HFFc6 (cell line): ENCODE data around the gene TMX4. TPM values are rescaled to one million over a fixed set of nuclear protein-coding genes. Genes with fewer than 3 reads are reported as not detected.

Source experiments
- DNase-seq: peaks from one replicate; pipeline ENCODE4 v3.0.0-alpha.2; 2018
- H3K27ac Mint-ChIP-seq: 2 replicates; pipeline ENCODE4 v1.8.0; 2020; ENCODE audit warnings: mild to moderate bottlenecking, mixed read lengths
- H3K27me3 Mint-ChIP-seq: 2 replicates; pipeline ENCODE4 v1.8.0; 2021; ENCODE audit warnings: mild to moderate bottlenecking, moderate library complexity, mixed read lengths; ENCODE audit not compliant: insufficient read depth
- H3K36me3 Mint-ChIP-seq: 2 replicates; pipeline ENCODE4 v1.8.0; 2021; ENCODE audit warnings: low read depth, mixed read lengths
- H3K4me1 Mint-ChIP-seq: 2 replicates; pipeline ENCODE4 v1.8.0; 2020; ENCODE audit warnings: low read depth, mixed read lengths
- H3K4me3 Mint-ChIP-seq: 2 replicates; pipeline ENCODE4 v1.8.0; 2020; ENCODE audit warnings: mild to moderate bottlenecking, moderate library complexity, mixed read lengths
- H3K9me3 Mint-ChIP-seq: 2 replicates; pipeline ENCODE4 v1.8.0; 2020; ENCODE audit warnings: mild to moderate bottlenecking, mixed read lengths
- total RNA-seq, 6 experiments: library from RNA; stranded (reverse); fragmentation: NEBNext Ultra II Directional; extraction: Animal tissue kit (Norgen Biotek cat#: 25700); gene quantifications; 2 replicates in 1 of 6; 3 replicates in 5 of 6; pipeline ENCODE4 v1.2.3, GENCODE V29; 2021
- TF ChIP-seq, protein P1 (sequence below): fragments of 200-600 bp; sonication (generic); IDR thresholded peaks from 2 replicates; pipeline ENCODE4 v1.5.0; 2021; ENCODE audit warnings: antibody characterized with exemption, mild to moderate bottlenecking

The TMX4 gene
- total RNA-seq, 6 experiments from 2014 or later, result 35.8 to 47.8 (median 39.3) TPM

DNA sequence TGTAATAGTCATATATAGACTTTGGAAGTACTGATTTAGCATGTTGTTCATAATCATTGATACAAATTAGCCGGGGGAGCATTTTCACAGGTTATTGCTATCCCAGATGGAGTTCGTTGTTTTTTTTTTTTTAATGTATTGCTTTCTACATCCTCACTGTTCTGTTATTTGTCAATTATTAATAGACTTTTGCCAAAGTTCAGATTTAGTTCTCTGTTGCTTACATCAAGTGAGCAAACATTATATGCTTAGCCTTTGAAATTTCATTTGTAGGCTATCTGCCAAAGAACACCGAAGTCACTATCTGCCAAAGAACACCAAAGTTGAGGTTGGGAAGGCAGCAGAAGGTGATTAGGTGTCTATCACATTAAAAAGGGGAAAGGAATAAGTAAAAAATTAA is 79.2 kb downstream of the TMX4 start, which contains the start of gene HAO1:
Gene HAO1, minus strand, starts transcription at position 118 of the 400 bp plus-strand sequence. Its CDS starts 36 bp downstream, at position 82.
- H3K4me1 Mint-ChIP-seq, result peaks cover 6% of the 10 kb centered on the region
- no peaks in the 10 kb centered on the region for H3K9me3 Mint-ChIP-seq
- H3K36me3 Mint-ChIP-seq, result no peaks in the 10 kb centered on the region
- no peak for DNase-seq
- no peaks in the 10 kb centered on the region for H3K27me3 Mint-ChIP-seq
- no peak within 1 kb of the TSS; the same call in 1 of the 2 replicates for H3K4me3 Mint-ChIP-seq
- H3K27ac Mint-ChIP-seq, result no peak within 1 kb of the TSS
- TF ChIP-seq, protein P1, sequence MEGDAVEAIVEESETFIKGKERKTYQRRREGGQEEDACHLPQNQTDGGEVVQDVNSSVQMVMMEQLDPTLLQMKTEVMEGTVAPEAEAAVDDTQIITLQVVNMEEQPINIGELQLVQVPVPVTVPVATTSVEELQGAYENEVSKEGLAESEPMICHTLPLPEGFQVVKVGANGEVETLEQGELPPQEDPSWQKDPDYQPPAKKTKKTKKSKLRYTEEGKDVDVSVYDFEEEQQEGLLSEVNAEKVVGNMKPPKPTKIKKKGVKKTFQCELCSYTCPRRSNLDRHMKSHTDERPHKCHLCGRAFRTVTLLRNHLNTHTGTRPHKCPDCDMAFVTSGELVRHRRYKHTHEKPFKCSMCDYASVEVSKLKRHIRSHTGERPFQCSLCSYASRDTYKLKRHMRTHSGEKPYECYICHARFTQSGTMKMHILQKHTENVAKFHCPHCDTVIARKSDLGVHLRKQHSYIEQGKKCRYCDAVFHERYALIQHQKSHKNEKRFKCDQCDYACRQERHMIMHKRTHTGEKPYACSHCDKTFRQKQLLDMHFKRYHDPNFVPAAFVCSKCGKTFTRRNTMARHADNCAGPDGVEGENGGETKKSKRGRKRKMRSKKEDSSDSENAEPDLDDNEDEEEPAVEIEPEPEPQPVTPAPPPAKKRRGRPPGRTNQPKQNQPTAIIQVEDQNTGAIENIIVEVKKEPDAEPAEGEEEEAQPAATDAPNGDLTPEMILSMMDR, result no peak

DNA sequence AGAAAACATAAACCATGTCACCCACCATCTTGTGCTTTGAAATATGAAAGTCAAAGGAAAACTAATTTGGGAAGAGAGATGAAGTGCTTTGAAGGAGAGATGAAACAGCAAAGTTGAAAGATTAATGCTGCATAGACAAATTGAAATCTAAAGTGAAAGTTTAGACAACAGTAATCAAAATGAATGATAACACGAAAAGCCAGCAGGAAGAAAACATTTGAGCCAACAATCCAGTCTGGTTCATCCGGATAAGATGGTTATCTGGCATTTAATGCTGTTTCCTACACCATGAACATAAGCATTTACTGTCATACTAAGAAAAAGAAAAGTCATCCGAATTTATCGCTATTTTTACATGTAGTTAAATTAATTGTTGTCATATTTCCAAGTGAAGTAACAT is 79.9 kb downstream of the TMX4 start:
- H3K36me3 Mint-ChIP-seq, result no peaks in the 10 kb centered on the region
- DNase-seq, result no peak
- peaks cover 6% of the 10 kb centered on the region for H3K4me1 Mint-ChIP-seq
- H3K4me3 Mint-ChIP-seq, result no peak overlapping the region; the same call in 1 of the 2 replicates
- no peaks in the 10 kb centered on the region for H3K9me3 Mint-ChIP-seq
- no peak overlapping the region for H3K27ac Mint-ChIP-seq
- no peaks in the 10 kb centered on the region for H3K27me3 Mint-ChIP-seq
- TF ChIP-seq, protein P1, result no peak

DNA sequence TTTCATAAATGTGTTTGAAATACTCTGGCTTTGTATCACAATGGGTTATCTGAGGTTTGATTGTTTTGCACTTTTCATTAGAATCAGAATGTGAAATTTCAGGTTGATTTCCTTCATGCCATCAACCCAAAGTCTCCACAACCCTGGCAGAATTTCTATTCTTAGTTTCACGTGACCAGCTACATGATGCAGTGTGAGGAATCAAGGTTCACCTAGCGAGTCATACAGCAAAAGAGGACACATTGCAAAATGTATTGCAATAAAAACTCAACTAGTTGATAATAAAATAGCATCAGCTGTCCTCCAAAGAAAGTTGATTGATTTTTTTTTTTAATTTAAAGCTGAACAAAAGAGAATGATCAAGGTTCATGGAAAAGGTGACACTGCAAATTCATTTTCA is 81.5 kb downstream of the TMX4 start:
- H3K27me3 Mint-ChIP-seq, result peaks cover 5% of the 10 kb centered on the region
- H3K27ac Mint-ChIP-seq, result no peak overlapping the region
- no peak overlapping the region for H3K4me3 Mint-ChIP-seq
- no peaks in the 10 kb centered on the region for H3K9me3 Mint-ChIP-seq
- TF ChIP-seq, protein P1, result no peak
- DNase-seq, result no peak
- H3K36me3 Mint-ChIP-seq, result no peaks in the 10 kb centered on the region
- H3K4me1 Mint-ChIP-seq, result peaks cover 6% of the 10 kb centered on the region

DNA sequence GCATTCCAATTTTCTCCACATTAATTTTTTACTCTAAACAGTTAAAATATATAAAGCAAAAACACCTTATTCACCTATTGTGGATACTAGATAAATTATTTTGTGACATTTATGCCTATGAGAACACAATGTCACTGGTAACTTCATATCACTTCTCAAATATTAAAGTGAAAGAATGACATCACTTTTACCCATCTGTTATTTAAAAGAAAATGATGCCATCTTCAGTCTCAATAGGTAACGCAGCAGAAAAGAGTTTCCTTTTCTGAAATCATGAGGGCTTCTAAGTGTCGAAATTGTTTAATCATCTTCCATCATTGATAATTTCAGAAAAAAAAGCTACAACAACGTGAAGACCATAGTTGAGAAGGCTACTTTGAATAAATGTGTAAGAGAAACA is 82.2 kb downstream of the TMX4 start:
- no peak for DNase-seq
- no peak overlapping the region for H3K4me3 Mint-ChIP-seq

DNA sequence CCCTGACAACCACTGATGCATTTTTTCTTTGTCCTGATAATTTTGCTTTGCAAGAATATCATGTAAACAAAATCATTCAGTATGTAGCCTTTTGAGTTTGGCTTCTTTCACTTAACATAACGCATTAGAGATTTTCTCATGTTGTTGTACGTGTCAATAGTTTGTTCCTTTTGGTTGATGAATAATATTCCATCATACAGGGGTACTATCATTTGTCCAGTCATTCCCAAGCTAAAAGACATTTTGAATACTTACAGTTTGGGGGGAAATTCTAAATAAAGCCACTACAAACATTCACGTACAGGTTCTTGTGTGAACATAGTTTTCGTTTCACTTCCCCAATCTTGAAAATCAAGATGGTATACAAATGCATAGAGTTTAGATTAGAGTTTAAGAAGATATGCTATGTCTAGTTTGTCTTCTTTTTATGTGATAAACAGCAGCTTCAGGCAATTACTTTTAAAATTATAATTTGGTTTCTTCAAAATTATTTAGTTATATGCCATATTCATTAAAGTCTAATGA is 84.5 kb downstream of the TMX4 start:
- no peak for DNase-seq
- Mint-ChIP-seq H3K9me3 (no peaks in the 10 kb centered on the region), H3K27me3 (peaks cover 10% of the 10 kb centered on the region), H3K36me3 (no peaks in the 10 kb centered on the region), H3K27ac (no peak overlapping the region), H3K4me1 (peaks cover 6% of the 10 kb centered on the region), H3K4me3 (no peak overlapping the region)
- TF ChIP-seq, protein P1, result no peak

More for the DNA sequence above, 82.2 kb downstream of the TMX4 start:
- TF ChIP-seq, protein P1, result no peak
- H3K9me3 Mint-ChIP-seq, result no peaks in the 10 kb centered on the region
- H3K4me1 Mint-ChIP-seq, result peaks cover 6% of the 10 kb centered on the region
- H3K27ac Mint-ChIP-seq, result no peak overlapping the region
- no peaks in the 10 kb centered on the region for H3K36me3 Mint-ChIP-seq
- peaks cover 5% of the 10 kb centered on the region for H3K27me3 Mint-ChIP-seq
